GM21423 (cell line): Measurements from ENCODE around the gene STK40.

Source experiments
- ATAC-seq: cut with Tn5 transposase; IDR thresholded peaks from one replicate; pipeline ENCODE4 v1.9.1; 2021; ENCODE audit warnings: mild to moderate bottlenecking, moderate library complexity; ENCODE audit not compliant: unreplicated experiment

The STK40 gene

GRCh38 chr1:36346741-36347370 lies 38.9 kb downstream of the STK40 start:
- ATAC-seq, result no peak

- no peak for ATAC-seq
Measured at GRCh38 chr1:36345353-36345752, 40.4 kb downstream of the STK40 start.

GRCh38 chr1:36344395-36344680 lies 41.4 kb downstream of the STK40 start:
- ATAC-seq, result no peak

GRCh38 chr1:36343651-36344394 lies 41.9 kb downstream of the STK40 start:
- ATAC-seq, result no peak

- ATAC-seq, result no peak
Measured at GRCh38 chr1:36342426-36343185, 43.1 kb downstream of the STK40 start.

- no peak for ATAC-seq
Measured at GRCh38 chr1:36341626-36342320, 44.0 kb downstream of the STK40 start.

- no peak for ATAC-seq
Measured at GRCh38 chr1:36339615-36340014, 46.1 kb downstream of the STK40 start.

GRCh38 chr1:36339215-36339614 lies 46.5 kb downstream of the STK40 start:
- no peak for ATAC-seq

GRCh38 chr1:36337830-36338229 lies 47.9 kb downstream of the STK40 start:
- ATAC-seq, result no peak

- ATAC-seq, result no peak
Measured at GRCh38 chr1:36330940-36331339, 54.8 kb downstream of the STK40 start.

GRCh38 chr1:36329817-36330216 lies 55.9 kb downstream of the STK40 start:
- no peak for ATAC-seq

- no peak for ATAC-seq
Measured at GRCh38 chr1:36328713-36329112, 57.0 kb downstream of the STK40 start.

- ATAC-seq, result no peak
Measured at GRCh38 chr1:36328088-36328480, 57.6 kb downstream of the STK40 start.

GRCh38 chr1:36327421-36328087 lies 58.2 kb downstream of the STK40 start:
- ATAC-seq, result no peak

- no peak for ATAC-seq
Measured at GRCh38 chr1:36326499-36326898, 59.2 kb downstream of the STK40 start.

GRCh38 chr1:36324353-36324703 lies 61.4 kb downstream of the STK40 start:
- no peak for ATAC-seq

- ATAC-seq, result no peak
Measured at GRCh38 chr1:36323636-36324352, 61.9 kb downstream of the STK40 start, which contains the start of gene EVA1B. Gene EVA1B (minus strand): TSS chr1:36323645. CDS start chr1:36323037, 608 bp downstream.

- ATAC-seq, result no peak
Measured at GRCh38 chr1:36322786-36323635, 62.7 kb downstream of the STK40 start.

GRCh38 chr1:36322041-36322785 lies 63.5 kb downstream of the STK40 start:
- no peak for ATAC-seq
